KG1 (cell line): ENCODE results near the gene ASGR1.

Experiments
- DNase-seq: peaks from one replicate; lab custom pipeline; 2025; lab: John Stamatoyannopoulos, UW

Gene ASGR1

DNA sequence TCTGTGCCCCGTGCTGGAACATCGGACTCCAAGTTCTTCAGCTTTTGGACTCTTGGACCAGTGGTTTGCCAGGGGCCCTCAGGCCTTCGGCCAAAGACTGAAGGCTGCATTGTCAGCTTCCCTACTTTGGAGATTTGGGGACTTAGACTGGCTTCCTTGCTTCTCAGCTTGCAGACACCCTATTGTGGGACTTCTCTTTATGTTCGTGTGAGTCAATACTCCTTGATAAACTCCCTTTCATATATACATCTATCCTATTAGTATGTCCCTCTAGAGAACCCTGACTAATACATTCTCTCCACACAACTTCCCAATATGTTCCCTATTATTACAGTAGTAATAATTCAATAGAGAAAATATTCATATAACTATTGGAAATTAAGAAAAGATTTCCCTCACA lies 55.3 kb downstream of the ASGR1 start:
- DNase-seq = no peak
